Mesenchymal stem cell (in vitro differentiated cells and primary cell): ENCODE measurements around the gene DHRS13.
"Not testable (repeated sequence)": the region's sequence is repeated elsewhere in the genome, so short reads cannot be mapped to it uniquely, and the experiment has no call there.

Experiments
- DNase-seq: peaks from one replicate; pipeline ENCODE4 v3.0.0-alpha.2; 2013
- H2AFZ ChIP-seq: one replicate; pipeline ENCODE4 v1.6.1; 2013; ENCODE audit warnings: low read depth, mild to moderate bottlenecking, control low read depth, inconsistent platforms, low read length, moderate library complexity
- H2AK5ac ChIP-seq: 2 replicates; pipeline ENCODE4 v1.6.1; 2013; ENCODE audit warnings: low read length, moderate library complexity, mild to moderate bottlenecking, inconsistent platforms; ENCODE audit not compliant: severe bottlenecking
- H2BK120ac ChIP-seq: one replicate; pipeline ENCODE4 v1.6.1; 2013; ENCODE audit warnings: low read depth, mild to moderate bottlenecking, inconsistent platforms, low read length, moderate library complexity
- H2BK12ac ChIP-seq, 2 experiments: one replicate each; pipeline ENCODE4 v1.6.1; 2013; ENCODE audit warnings: inconsistent platforms in 2 of 2, low read length in 2 of 2, mild to moderate bottlenecking in 2 of 2, moderate library complexity in 2 of 2, control low read depth in 1 of 2
- H2BK15ac ChIP-seq: one replicate; pipeline ENCODE4 v1.6.1; 2013; ENCODE audit warnings: mild to moderate bottlenecking, low read depth, inconsistent platforms; ENCODE audit not compliant: poor library complexity, severe bottlenecking
- H2BK5ac ChIP-seq: 2 replicates; pipeline ENCODE4 v1.6.1; 2013; ENCODE audit warnings: low read depth, mild to moderate bottlenecking, low read length, control low read depth, inconsistent platforms; ENCODE audit not compliant: poor library complexity, severe bottlenecking
- H3K14ac ChIP-seq, 2 experiments: one replicate each; pipeline ENCODE4 v1.6.1; 2013; ENCODE audit warnings: inconsistent platforms in 2 of 2, low read length in 2 of 2, control low read depth in 1 of 2, mild to moderate bottlenecking in 1 of 2, moderate library complexity in 1 of 2
- H3K18ac ChIP-seq, 2 experiments: one replicate each; pipeline ENCODE4 v1.6.1; 2013; ENCODE audit warnings: inconsistent platforms in 2 of 2, low read length in 2 of 2, control low read depth in 1 of 2, low read depth in 1 of 2, mild to moderate bottlenecking in 1 of 2
- H3K23ac ChIP-seq, 2 experiments: one replicate each; pipeline ENCODE4 v1.6.1; 2013; ENCODE audit warnings: inconsistent platforms in 2 of 2, low read length in 2 of 2, mild to moderate bottlenecking in 2 of 2, moderate library complexity in 2 of 2, control low read depth in 1 of 2
- H3K27ac ChIP-seq: 2 replicates; pipeline ENCODE4 v1.5.1; 2013; ENCODE audit warnings: mild to moderate bottlenecking, moderate library complexity, low read length, control low read depth, inconsistent platforms; ENCODE audit not compliant: poor library complexity, severe bottlenecking
- H3K27me3 ChIP-seq, 2 experiments: 2 replicates each; pipeline versions ENCODE4 v1.6.1 to v1.7.0; 2013; ENCODE audit warnings: low read length in 2 of 2, mild to moderate bottlenecking in 2 of 2, moderate library complexity in 2 of 2, control low read depth in 1 of 2, inconsistent platforms in 1 of 2; ENCODE audit not compliant: control insufficient read depth in 1 of 2, insufficient read depth in 1 of 2
- H3K36me3 ChIP-seq, 2 experiments: 2 replicates each; pipeline versions ENCODE4 v1.6.1 to v1.7.0; 2013; ENCODE audit warnings: low read length in 2 of 2, control low read depth in 1 of 2, inconsistent platforms in 1 of 2, low read depth in 1 of 2, mild to moderate bottlenecking in 1 of 2; ENCODE audit not compliant: insufficient read depth in 2 of 2, control insufficient read depth in 1 of 2
- H3K4ac ChIP-seq, 2 experiments: one replicate each; pipeline ENCODE4 v1.6.1; 2013; ENCODE audit warnings: inconsistent platforms in 2 of 2, low read length in 2 of 2, mild to moderate bottlenecking in 2 of 2, moderate library complexity in 2 of 2, control low read depth in 1 of 2, low read depth in 1 of 2
- H3K4me1 ChIP-seq: 2 replicates; pipeline ENCODE4 v1.6.1; 2013; ENCODE audit warnings: low read depth, low read length, control low read depth; ENCODE audit not compliant: control insufficient read depth, insufficient read depth
- H3K4me2 ChIP-seq: 2 replicates; pipeline ENCODE4 v1.6.1; 2013; ENCODE audit warnings: low read length, mild to moderate bottlenecking, inconsistent platforms; ENCODE audit not compliant: poor library complexity, severe bottlenecking
- H3K4me3 ChIP-seq, 2 experiments: 2 replicates each; pipeline versions ENCODE4 v1.5.1 to v1.7.0; 2013; ENCODE audit warnings: low read length in 2 of 2, mild to moderate bottlenecking in 2 of 2, control low read depth in 1 of 2, low read depth in 1 of 2; ENCODE audit not compliant: insufficient read depth in 1 of 2
- H3K79me1 ChIP-seq: replicated peaks from 2 replicates; pipeline ENCODE4 v1.6.1; 2013; ENCODE audit warnings: mild to moderate bottlenecking, control low read depth, low read length, inconsistent platforms; ENCODE audit not compliant: poor library complexity, severe bottlenecking
- H3K9ac ChIP-seq: 2 replicates; pipeline ENCODE4 v1.7.0; 2013; ENCODE audit warnings: mild to moderate bottlenecking, low read length, moderate library complexity
- H3K9me3 ChIP-seq: 2 replicates; pipeline ENCODE4 v1.7.0; 2013; ENCODE audit warnings: mild to moderate bottlenecking, low read length; ENCODE audit not compliant: control insufficient read depth
- H4K8ac ChIP-seq: one replicate; pipeline ENCODE4 v1.6.1; 2013; ENCODE audit warnings: inconsistent platforms, mild to moderate bottlenecking, low read length, moderate library complexity
- H4K91ac ChIP-seq: one replicate; pipeline ENCODE4 v1.6.1; 2013; ENCODE audit warnings: mild to moderate bottlenecking, low read length, inconsistent platforms
- WGBS: methylation state at CpG from one replicate; pipeline ENCODE4 v1.1.7; 2013; ENCODE audit warnings: mixed read lengths; 5-methylcytosine and 5-hydroxymethylcytosine counted together

Gene DHRS13

DNA sequence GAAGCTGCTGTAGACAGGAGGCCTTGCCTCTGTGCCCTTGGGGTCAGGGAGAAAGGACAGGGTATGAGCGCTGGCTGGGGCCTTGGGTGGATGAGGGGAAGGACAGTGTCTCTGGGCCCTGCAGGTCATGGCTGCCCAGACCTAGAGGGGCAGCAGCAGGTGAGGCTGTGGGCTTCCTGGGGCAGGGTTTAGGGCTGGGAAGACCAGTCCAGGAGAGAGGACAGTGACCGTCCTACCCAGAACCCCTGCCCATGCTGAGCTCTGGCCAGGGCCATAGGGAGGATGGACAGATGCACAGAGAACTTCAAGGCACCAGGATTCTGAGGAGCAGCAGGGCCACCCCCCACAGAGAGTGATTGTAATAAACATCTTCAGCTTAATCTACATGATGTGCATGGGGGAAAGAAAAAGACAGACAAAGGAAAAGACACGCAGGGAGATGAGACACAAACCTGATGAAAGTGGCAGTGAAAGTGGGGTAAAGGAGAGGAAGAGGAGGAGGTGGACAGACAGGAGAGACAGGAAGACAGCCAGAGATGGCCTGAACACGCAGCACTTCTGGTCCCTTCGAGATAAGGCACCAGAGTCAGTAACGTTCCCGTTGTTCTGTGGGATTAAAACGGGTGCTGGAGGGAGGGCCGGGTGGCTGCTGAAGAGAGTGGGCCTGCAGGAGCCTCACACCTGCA is 22.9 kb downstream of the DHRS13 start:
- no peak overlapping the region for H2BK12ac ChIP-seq
- H3K4me2 ChIP-seq: no peak overlapping the region
- H2AFZ ChIP-seq: no peak overlapping the region
- WGBS: 87% methylated on average over 9 of the region's 9 CpGs
- H2BK15ac ChIP-seq: no peak overlapping the region
- H2BK120ac ChIP-seq: no peak overlapping the region
- no peak overlapping the region for H3K18ac ChIP-seq
- H3K27me3 ChIP-seq: no peaks in the 10 kb centered on the region
- no peak overlapping the region for H3K9ac ChIP-seq
- no peak overlapping the region for H3K4me3 ChIP-seq
- no peak for DNase-seq
- no peak overlapping the region for H4K91ac ChIP-seq
- H3K36me3 ChIP-seq: peaks cover 65 to 71% of the 10 kb centered on the region in 2 experiments
- H3K9me3 ChIP-seq: no peaks in the 10 kb centered on the region
- no peak overlapping the region for H3K27ac ChIP-seq
- peaks cover 7% of the 10 kb centered on the region for H3K4me1 ChIP-seq
- H3K4ac ChIP-seq: no peak overlapping the region
- H4K8ac ChIP-seq: no peak overlapping the region
- H3K79me1 ChIP-seq: peaks cover 9% of the 10 kb centered on the region
- H3K14ac ChIP-seq: no peak overlapping the region
- H3K23ac ChIP-seq: no peak overlapping the region
- H2AK5ac ChIP-seq: no peak overlapping the region
- H2BK5ac ChIP-seq: no peak overlapping the region

DNA sequence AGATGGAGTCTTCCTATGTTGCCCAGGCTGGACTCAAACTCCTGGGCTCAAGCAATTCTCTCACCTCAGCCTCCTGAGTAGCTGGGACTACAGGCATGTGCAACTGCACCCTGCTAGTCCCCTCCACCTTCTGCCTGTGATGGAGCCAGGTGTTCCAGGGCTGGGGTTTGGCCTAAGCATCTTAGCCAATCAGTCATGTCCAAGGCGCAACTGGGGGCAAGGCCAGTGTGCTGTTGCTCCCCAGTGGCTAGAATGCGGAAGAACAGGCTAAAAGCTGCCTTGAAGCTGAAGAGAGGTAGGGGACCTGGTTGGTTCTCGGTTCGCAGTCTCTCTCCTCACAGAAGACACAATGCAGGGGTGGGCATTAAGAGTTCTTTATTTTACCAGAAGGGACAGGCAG is 23.9 kb downstream of the DHRS13 start:
- Histone ChIP-seq H2BK12ac (no peak overlapping the region), H2BK15ac (no peak overlapping the region), H3K23ac (no peak overlapping the region), H3K18ac (no peak overlapping the region), H3K79me1 (peaks cover 8% of the 10 kb centered on the region), H3K4me3 (no peak overlapping the region), H3K36me3 (peaks cover 55 to 60% of the 10 kb centered on the region in 2 experiments), H3K27ac (no peak overlapping the region), H3K14ac (no peak overlapping the region), H2BK120ac (no peak overlapping the region), H2AK5ac (no peak overlapping the region), H2BK5ac (no peak overlapping the region), H4K91ac (no peak overlapping the region), H3K9ac (no peak overlapping the region), H3K4ac (no peak overlapping the region), H2AFZ (no peak overlapping the region), H3K27me3 (no peaks in the 10 kb centered on the region), H3K9me3 (no peaks in the 10 kb centered on the region), H3K4me1 (peaks cover 2% of the 10 kb centered on the region), H3K4me2 (no peak overlapping the region), H4K8ac (no peak overlapping the region)
- 69% methylated on average over 4 of the region's 4 CpGs for WGBS
- peak; percentile 62 for DNase-seq

- Histone ChIP-seq H3K27ac (no peak overlapping the region), H3K27me3 (no peaks in the 10 kb centered on the region), H3K79me1 (peaks cover 3% of the 10 kb centered on the region), H3K9ac (no peak overlapping the region), H3K4me2 (no peak overlapping the region), H4K8ac (no peak overlapping the region), H2BK15ac (no peak overlapping the region), H3K36me3 (peaks cover 48 to 54% of the 10 kb centered on the region in 2 experiments), H2BK120ac (no peak overlapping the region), H2AK5ac (no peak overlapping the region), H3K4me1 (peaks cover 2% of the 10 kb centered on the region), H2BK12ac (no peak overlapping the region), H3K23ac (no peak overlapping the region), H3K14ac (no peak overlapping the region), H3K18ac (no peak overlapping the region), H3K4me3 (no peak overlapping the region), H2AFZ (no peak overlapping the region), H2BK5ac (no peak overlapping the region), H3K4ac (no peak overlapping the region), H4K91ac (no peak overlapping the region), H3K9me3 (no peaks in the 10 kb centered on the region)
- no peak for DNase-seq
- WGBS: 89% methylated on average over 1 of the region's 2 CpGs
Measured at GRCh38 chr17:28878158-28878910, 24.5 kb downstream of the DHRS13 start.

- H3K9ac ChIP-seq, H3K27me3 ChIP-seq, H2BK12ac ChIP-seq, H3K4me2 ChIP-seq, H4K8ac ChIP-seq, H2BK5ac ChIP-seq, H3K79me1 ChIP-seq, H2BK15ac ChIP-seq, H3K4me1 ChIP-seq, H4K91ac ChIP-seq, H2AK5ac ChIP-seq, DNase-seq, H3K9me3 ChIP-seq, H2BK120ac ChIP-seq, H3K14ac ChIP-seq, H2AFZ ChIP-seq, H3K23ac ChIP-seq, H3K27ac ChIP-seq, H3K4me3 ChIP-seq, H3K4ac ChIP-seq, H3K18ac ChIP-seq: not testable (repeated sequence)
- peaks cover 37 to 43% of the 10 kb centered on the region in 2 experiments for H3K36me3 ChIP-seq
- WGBS: 98% methylated on average over 6 of the region's 6 CpGs
Measured at GRCh38 chr17:28877150-28877711, 25.6 kb downstream of the DHRS13 start.
